ENCODE measurements around the gene KCNG2.

Gene KCNG2

DNA sequence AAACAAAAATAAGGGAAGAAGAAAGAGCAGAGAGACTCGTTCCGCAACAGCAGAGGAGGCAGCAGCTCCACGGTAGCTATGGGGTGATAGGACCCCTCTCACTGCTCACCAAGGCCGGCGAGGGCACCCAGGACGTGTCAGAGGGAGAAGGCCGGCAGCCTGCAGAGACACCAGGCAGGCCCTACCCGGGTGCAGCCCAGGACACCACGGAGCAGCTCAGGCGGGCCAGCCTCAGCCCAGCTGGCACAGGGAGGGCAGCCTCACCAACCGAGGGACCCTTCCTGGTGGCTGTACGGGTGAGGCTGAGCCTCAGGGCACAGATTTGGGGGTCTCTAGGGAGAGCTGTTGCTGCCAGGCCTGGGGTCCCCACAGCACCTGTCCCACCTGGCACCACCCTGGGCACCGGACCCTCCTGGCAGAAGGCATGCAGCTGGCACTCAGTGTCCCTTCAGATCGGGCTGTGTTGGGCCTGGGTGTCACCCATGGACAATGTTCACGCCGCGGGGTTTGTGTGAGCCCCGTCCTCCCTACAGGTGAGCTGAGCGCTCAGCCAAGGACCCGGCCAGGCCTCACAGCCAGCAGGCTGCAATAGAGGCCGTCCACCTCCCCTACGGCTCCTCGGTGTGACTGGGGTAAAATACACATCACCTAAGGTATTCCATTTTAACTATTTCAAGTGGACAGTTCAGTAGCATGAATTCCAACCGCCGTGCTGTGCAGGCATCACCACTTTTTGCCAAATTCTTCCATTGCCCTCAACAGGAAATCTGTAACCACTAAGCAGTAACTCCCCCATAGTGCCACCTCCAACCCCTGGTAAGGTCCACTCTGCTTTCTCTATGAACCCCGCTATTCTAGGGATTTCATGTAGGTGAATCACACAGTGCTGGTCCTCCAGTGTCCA lies 21.6 kb downstream of the KCNG2 start:
- DNase-seq (ENCODE audit: low read depth in 3 of 3), result no peak

GRCh38 chr18:79819968-79820351 lies 22.2 kb downstream of the KCNG2 start:
- DNase-seq (ENCODE audit: low read depth in 3 of 3), result no peak

DNA sequence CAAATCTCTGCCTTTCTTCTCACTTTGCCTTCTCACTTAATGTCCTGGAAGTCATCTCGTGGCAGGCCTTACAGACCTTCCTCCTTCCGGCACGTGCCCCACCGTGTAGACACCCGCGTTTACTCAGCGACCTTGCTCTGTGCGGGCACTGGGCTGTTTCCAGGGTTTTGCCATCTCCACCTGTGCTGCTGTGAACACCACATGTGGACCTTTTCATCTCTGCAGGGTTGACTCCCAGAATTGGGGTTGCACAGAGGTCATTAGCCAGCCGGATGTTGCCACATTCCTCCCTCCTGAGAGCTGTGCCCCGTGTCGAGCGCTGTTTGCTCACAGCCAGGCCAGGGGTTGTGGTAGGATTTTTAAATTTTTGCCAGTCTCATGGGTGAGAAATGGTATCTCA lies 25.4 kb downstream of the KCNG2 start:
- DNase-seq (ENCODE audit: low read depth in 3 of 3), result no peak

DNA sequence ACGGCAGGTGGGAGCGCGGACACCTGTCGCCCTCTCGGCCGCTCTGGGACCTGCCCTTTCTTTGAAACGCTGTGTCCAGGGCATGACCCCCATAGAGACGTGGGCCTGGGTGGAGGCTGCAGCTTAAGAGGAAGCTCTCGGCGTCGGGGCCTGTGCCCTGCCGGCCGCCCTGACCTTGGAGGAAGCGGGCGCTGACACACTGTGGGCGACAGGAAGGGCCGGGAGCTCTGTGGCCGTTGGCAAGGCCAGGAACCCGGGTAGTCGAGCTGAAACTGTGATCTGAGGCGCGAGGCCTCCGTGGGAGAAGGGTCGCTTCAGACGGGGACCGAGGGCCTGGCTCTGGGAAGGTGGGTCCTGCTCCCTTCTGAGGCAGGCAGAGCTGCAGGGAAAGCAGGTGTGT lies 28.2 kb downstream of the KCNG2 start:
- no peak for DNase-seq (ENCODE audit: low read depth in 3 of 3)

DNA sequence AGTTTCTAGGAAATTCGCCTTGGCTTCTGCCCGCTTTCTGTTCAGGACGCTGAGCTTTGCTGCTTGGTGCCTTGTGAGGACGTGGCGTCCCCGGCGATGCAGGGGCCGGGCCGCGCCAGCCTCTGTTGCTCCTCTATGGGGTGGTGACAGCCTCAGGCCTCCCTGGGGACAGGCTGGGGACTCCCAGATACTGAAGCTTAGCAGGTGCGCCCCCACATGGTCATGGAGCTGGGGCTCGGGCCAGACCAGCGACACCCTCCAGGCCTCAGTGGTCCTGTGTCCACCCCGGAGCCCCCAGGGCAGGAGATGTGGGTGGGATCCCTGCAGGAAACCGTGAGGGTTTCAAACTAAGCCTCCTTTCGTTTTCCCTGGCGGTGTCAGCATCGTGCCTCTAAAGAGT lies 29.2 kb downstream of the KCNG2 start:
- no peak for DNase-seq (ENCODE audit: low read depth in 3 of 3)

- DNase-seq (ENCODE audit: low read depth in 3 of 3), result no peak
Observed at GRCh38 chr18:79828258-79828657, 30.5 kb downstream of the KCNG2 start.

DNA sequence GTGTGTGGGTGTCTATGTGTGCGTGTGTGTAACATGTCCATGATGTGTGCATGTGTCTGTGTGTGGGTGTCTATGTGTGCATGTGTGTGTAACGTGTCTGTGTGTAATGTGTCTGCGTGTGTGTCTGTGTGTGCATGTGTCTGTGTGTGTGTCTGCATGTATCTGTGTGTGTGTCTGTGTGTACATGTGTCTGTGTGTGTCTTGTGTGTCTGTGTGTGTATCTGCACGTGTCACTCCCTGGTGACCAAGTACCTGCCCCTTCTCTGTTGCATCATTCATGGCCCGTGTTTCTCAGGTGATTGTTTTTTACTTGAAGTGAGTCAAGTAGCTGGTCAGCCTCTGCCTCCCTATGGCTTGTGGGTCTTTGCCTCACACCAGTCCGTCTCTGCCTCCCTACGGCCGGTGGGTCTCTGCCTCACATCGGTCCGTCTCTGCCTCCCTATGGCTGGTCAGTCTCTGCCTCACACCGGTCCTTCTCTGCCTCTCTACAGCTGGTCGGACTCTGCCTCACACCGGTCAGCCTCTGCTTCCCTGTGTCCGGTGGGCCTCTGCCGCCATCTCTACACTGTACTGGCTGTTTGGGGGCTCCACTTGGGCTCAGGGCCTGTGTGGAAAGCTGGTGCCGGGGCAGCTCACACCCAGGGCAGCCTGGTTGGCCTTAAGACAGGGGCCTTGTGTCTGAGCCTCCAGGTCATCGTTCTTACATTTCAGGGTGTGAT lies 31.6 kb downstream of the KCNG2 start:
- no peak for DNase-seq (ENCODE audit: low read depth in 3 of 3)

- DNase-seq (ENCODE audit: low read depth in 3 of 3), result no peak
Observed at GRCh38 chr18:79832169-79832568, 34.4 kb downstream of the KCNG2 start.

- DNase-seq (ENCODE audit: low read depth in 3 of 3), result no peak
Observed at GRCh38 chr18:79834834-79835233, 37.1 kb downstream of the KCNG2 start.

DNA sequence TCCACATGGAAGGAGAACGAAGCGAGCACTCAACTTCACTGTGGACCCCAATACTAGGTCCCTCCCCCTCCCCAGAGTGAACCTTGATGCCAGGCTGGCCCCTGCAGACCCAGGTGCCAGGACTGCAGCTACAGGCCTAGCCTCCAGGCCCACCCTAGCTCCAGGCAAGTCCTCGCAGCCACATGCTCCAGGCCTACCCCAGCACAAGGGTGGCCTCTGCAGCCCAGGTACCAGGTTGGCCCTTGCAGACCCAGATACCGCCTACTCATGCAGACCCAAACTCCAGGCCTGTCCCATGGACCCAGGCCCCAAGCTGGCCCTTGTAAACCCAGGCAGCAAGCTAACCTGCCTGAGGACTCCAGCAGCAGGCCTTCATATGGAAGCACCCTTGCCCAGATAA lies 44.2 kb downstream of the KCNG2 start:
- DNase-seq (ENCODE audit: low read depth in 3 of 3), result no peak

DNA sequence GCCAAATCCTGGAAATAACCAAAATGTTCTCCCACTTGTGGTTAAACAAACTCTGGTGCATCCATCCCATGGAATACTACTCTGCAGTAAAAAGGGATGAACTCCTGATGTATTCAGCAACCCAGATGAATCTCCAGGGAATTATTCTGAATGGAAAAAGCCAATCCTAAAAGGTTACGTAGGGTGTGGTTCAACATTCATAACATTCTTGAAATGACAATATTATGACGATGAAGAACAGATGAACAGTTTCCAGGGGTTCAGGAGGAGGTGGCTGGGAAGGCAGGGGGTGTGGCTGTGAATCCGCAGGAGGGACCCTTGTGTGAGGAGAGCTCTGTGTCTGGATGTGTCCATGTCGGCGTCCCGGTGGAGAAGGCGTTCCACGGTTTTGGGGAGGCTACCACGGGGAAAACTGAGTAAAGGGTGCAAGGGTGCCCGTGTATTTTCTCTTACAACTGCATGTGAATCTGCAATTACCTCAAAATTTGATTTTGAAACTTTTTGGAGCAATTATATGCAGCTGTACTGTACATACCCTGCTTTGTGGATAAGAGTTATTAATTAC lies 47.3 kb downstream of the KCNG2 start:
- DNase-seq (ENCODE audit: low read depth in 3 of 3), result no peak

DNA sequence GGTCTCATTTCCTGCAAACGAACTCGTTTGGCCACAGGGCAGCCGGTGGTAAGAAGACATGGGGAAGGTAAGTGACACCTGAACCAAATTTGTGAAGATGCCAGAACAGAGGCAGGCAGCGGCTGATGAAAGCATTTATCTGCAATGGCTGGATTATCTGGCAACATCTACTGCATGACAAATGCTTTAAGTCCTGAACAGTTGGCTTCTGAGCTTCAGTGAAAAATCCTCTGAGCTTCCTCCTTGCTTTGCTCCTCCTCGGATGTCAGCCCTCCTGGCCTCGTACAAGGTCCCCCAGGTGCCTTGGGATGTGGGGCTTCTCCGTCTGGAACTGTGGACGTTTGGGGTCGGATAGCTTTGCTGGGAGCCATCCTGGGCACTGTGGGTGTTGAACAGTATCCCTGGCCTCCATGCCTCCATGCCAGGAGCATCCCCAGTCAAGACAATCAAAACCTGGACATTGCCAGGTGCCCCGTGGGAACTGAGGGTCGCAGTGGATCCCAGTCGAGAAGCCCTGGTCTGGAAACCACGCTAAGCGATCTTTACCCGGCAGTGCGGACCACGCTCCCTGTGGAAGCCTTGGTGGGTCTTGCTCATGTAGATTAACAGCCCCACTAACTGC lies 49.3 kb downstream of the KCNG2 start:
- DNase-seq (ENCODE audit: low read depth in 3 of 3), result no peak

DNA sequence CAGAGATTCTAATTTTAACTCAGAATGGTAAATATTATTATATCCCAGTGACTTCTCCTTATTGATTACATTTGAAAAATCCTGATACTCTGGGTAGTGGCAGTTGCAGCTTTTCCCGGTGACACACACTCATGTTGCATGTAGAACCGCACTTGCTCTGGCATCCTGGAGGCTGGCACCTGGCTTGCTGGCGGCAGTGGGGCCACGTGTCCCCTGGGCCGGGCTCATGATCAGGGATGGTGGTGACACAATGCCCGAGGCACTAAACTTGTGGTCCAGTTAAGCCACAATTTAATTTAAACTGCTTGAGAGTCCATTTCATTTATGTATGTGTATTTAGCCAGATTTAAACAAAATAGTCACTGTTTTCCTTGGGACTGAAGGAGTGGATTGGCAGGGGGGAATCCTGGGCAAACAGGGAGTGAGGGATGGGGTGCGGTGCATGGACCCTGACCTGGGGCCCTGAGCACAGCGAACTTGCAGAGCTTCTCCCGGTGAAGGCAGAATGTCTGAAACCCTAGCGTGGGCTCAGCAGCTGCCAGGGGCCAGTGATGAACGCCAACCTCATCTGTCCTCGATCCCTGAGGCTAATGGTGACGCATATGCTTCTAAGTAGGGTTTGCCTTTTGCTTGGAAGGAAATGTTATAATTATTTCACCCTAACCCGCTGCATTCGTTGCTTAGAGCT lies 50.0 kb downstream of the KCNG2 start:
- no peak for DNase-seq (ENCODE audit: low read depth in 3 of 3)

GRCh38 chr18:79848294-79848578 lies 50.5 kb downstream of the KCNG2 start:
- DNase-seq (ENCODE audit: low read depth in 3 of 3), result no peak

DNA sequence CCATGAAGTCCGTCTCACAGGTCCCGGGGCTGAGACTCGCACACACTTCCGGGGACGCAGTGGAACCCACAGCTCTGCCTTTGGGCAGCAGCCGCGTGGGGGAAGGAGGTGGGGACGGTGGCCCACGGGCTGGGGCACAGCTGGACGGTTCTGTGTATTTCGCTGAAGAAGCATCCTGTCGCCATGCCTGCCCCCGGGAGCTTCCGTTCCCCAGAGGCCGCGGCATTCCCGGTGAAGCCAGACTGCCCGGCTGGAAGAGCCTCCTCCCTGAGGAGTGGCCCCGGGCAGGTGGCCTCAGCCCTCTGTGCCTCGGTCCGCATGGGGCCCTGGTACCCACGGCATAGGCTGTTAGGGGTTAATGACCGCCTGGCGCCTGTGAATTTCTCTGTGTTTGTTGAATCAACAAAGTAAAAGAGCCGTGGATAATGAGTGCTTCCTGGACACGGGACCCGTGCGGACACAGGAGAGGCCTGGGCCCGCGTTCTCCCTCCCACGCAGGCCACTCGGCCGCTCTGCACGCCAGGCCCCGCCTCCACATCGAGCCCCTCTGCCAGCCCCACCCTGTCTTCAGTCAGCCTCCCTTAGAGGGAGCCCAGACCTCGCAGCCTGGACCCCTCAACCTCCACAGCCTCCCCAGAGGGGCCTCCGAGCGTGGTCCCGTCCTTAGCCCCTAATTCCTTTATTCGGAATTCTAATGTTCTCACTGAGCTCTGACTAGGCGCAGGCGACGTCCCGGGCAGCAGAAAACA lies 51.0 kb downstream of the KCNG2 start:
- no peak for DNase-seq (ENCODE audit: low read depth in 3 of 3)

GRCh38 chr18:79849328-79850207 lies 51.8 kb downstream of the KCNG2 start:
- no peak for DNase-seq (ENCODE audit: low read depth in 3 of 3)

GRCh38 chr18:79850731-79851130 lies 53.0 kb downstream of the KCNG2 start:
- no peak for DNase-seq (ENCODE audit: low read depth in 3 of 3)

DNA sequence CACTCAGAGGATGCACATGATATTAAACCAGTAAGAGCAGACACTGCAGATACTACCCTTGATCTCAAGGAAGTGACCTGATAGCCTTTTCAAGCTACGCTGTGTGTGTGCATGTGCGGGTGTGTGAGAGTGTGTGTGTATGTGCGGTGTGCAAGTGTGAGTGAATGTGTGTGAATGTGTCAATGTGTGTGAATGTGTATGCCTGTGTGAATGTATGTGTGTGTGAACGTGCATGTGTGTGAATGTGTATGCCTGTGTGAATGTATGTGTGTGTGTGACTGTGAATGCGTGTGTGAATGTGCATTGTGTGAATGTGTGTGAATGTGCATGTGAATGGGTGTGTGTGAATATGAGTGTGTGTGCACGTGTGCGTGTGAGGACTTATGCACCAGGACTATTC lies 53.8 kb downstream of the KCNG2 start:
- DNase-seq (ENCODE audit: low read depth in 3 of 3), result no peak

DNA sequence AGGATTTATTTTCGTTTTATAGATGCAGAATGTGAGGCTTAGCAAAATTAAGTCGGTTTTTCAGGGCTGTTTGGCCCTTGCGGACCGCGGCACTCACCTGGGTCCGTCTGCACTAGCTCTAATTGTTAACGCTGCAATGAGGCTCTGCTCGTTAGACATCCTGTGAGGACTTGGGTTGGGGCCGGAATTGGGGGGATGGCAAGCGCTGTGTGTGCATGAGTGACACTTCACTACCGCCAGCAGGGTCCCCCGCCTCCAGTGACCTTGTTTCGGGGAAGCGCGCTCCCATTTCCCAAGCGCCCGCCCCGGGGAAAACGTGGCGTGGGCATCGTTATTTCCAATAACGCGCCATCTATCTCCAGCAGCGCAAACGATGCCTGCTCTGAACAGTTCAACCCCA lies 54.2 kb downstream of the KCNG2 start:
- no peak for DNase-seq (ENCODE audit: low read depth in 3 of 3)

DNA sequence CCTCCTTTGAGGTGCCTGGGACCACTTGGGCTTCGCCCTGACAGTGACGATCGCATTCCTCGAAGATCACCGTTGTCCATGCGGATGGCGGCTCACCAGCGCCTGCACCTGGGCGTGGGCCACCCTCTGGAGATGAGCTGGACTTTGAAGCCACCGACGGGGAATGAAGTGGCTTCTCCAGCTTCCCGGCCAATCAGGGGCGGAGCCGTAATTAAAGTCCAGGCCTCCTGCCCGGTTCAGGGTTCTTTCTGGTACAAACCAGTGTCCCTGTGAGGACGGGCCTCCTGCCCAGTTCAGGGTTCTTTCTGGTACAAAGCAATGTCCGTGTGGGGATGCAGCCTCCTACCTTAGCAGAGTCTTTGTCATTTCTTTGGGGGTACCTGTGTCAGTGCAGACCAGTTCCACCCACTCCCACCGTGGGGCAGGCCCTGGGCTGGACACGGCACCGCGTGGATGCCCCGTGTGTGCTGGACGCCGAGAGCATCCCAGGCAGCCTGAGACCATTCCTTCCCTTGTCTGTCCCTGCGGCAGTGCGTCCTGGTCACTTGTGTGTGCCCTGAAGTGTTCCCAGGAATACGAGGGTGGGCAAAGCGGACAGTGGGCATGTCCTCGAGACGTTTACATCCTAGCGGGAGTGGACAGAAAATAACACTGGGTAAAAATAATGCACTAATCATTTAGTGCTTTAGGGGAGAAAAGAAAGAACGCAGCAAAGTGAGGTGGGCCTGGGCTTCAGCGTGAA lies 55.0 kb downstream of the KCNG2 start:
- DNase-seq (ENCODE audit: low read depth in 3 of 3), result no peak
